Ishikawa (cell line): Measurements from ENCODE around the gene NEK8.
A peak's percentile ranks its signal among the peaks of the same experiment; 100 is the strongest.

ENCODE experiments used
- CEBPB ChIP-seq: IDR thresholded peaks from 2 replicates; pipeline ENCODE4 v1.6.1; 2012
- CREB1 ChIP-seq: IDR thresholded peaks from 2 replicates; pipeline ENCODE4 v1.6.1; 2012; ENCODE audit warnings: low read depth
- EGR1 ChIP-seq: IDR thresholded peaks from 2 replicates; pipeline ENCODE4 v1.6.1; 2012
- EP300 ChIP-seq: IDR thresholded peaks from 2 replicates; pipeline ENCODE4 v1.6.1; 2012; ENCODE audit warnings: borderline replicate concordance
- FOXM1 ChIP-seq: IDR thresholded peaks from 2 replicates; pipeline ENCODE4 v1.6.1; 2012; ENCODE audit warnings: low read depth, borderline replicate concordance
- NFIC ChIP-seq: IDR thresholded peaks from 2 replicates; pipeline ENCODE4 v1.6.1; 2012
- RAD21 ChIP-seq: IDR thresholded peaks from 2 replicates; pipeline ENCODE4 v1.6.1; 2012; ENCODE audit warnings: low read depth
- TAF1 ChIP-seq: IDR thresholded peaks from 2 replicates; pipeline ENCODE4 v1.6.1; 2012; ENCODE audit warnings: low read depth, mild to moderate bottlenecking
- TCF12 ChIP-seq: IDR thresholded peaks from 2 replicates; pipeline ENCODE4 v1.6.1; 2012; ENCODE audit warnings: low read depth
- TEAD4 ChIP-seq: IDR thresholded peaks from 2 replicates; pipeline ENCODE4 v1.6.1; 2012
- YY1 ChIP-seq: IDR thresholded peaks from 2 replicates; pipeline ENCODE4 v1.6.1; 2012; ENCODE audit warnings: low read depth
- ZBTB7A ChIP-seq: IDR thresholded peaks from 2 replicates; pipeline ENCODE4 v1.6.1; 2012; ENCODE audit warnings: low read depth
- TF ChIP-seq, protein P1 (sequence below): IDR thresholded peaks from 2 replicates; pipeline ENCODE4 v1.6.1; 2012
- TF ChIP-seq, protein P2 (sequence below): IDR thresholded peaks from 2 replicates; pipeline ENCODE4 v1.6.1; 2012; ENCODE audit warnings: low read depth, mild to moderate bottlenecking
- TF ChIP-seq, protein P3 (sequence below): IDR thresholded peaks from 2 replicates; pipeline ENCODE4 v1.6.1; 2012

NEK8 gene

GRCh38 chr17:28744104-28744971 lies 15.8 kb downstream of the NEK8 start:
- TF ChIP-seq CREB1, result peak; percentile 90
- no peak for TF ChIP-seq TCF12
- TF ChIP-seq RAD21, result no peak
- no peak for TF ChIP-seq CEBPB
- TF ChIP-seq TEAD4, result peak; percentile 69
- TF ChIP-seq, protein P1, sequence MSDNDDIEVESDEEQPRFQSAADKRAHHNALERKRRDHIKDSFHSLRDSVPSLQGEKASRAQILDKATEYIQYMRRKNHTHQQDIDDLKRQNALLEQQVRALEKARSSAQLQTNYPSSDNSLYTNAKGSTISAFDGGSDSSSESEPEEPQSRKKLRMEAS, result peak; percentile 88; the same call in 1 of the 2 replicates
- TF ChIP-seq TAF1, result no peak
- peak; percentile 73 for TF ChIP-seq YY1
- no peak for TF ChIP-seq NFIC
- peak; percentile 86 for TF ChIP-seq ZBTB7A
- TF ChIP-seq EP300, result no peak
- TF ChIP-seq, protein P2, sequence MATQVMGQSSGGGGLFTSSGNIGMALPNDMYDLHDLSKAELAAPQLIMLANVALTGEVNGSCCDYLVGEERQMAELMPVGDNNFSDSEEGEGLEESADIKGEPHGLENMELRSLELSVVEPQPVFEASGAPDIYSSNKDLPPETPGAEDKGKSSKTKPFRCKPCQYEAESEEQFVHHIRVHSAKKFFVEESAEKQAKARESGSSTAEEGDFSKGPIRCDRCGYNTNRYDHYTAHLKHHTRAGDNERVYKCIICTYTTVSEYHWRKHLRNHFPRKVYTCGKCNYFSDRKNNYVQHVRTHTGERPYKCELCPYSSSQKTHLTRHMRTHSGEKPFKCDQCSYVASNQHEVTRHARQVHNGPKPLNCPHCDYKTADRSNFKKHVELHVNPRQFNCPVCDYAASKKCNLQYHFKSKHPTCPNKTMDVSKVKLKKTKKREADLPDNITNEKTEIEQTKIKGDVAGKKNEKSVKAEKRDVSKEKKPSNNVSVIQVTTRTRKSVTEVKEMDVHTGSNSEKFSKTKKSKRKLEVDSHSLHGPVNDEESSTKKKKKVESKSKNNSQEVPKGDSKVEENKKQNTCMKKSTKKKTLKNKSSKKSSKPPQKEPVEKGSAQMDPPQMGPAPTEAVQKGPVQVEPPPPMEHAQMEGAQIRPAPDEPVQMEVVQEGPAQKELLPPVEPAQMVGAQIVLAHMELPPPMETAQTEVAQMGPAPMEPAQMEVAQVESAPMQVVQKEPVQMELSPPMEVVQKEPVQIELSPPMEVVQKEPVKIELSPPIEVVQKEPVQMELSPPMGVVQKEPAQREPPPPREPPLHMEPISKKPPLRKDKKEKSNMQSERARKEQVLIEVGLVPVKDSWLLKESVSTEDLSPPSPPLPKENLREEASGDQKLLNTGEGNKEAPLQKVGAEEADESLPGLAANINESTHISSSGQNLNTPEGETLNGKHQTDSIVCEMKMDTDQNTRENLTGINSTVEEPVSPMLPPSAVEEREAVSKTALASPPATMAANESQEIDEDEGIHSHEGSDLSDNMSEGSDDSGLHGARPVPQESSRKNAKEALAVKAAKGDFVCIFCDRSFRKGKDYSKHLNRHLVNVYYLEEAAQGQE, result no peak
- TF ChIP-seq FOXM1, result no peak
- TF ChIP-seq EGR1, result no peak
- TF ChIP-seq, protein P3, sequence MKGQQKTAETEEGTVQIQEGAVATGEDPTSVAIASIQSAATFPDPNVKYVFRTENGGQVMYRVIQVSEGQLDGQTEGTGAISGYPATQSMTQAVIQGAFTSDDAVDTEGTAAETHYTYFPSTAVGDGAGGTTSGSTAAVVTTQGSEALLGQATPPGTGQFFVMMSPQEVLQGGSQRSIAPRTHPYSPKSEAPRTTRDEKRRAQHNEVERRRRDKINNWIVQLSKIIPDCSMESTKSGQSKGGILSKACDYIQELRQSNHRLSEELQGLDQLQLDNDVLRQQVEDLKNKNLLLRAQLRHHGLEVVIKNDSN, result no peak

- TF ChIP-seq YY1, result no peak
- no peak for TF ChIP-seq TEAD4
- no peak for TF ChIP-seq CEBPB
- no peak for TF ChIP-seq EGR1
- TF ChIP-seq CREB1, result no peak
- no peak for TF ChIP-seq EP300
- TF ChIP-seq, protein P3, result no peak
- no peak for TF ChIP-seq ZBTB7A
- TF ChIP-seq, protein P2, result no peak
- TF ChIP-seq, protein P1, result no peak
- TF ChIP-seq NFIC, result no peak
- TF ChIP-seq TCF12, result no peak
- no peak for TF ChIP-seq FOXM1
- TF ChIP-seq RAD21, result no peak
- no peak for TF ChIP-seq TAF1
These were observed 16.6 kb downstream of the NEK8 start for GRCh38 chr17:28744972-28745785.

GRCh38 chr17:28745786-28746411 lies 17.3 kb downstream of the NEK8 start:
- TF ChIP-seq CEBPB (no peak), CREB1 (no peak), EGR1 (no peak), TEAD4 (peak; percentile 11; the same call in 1 of the 2 replicates), ZBTB7A (no peak), TCF12 (0 out of 2 replicates have a peak, but pooled peaks have one; percentile 2), RAD21 (no peak)

GRCh38 chr17:28746611-28747050 lies 18.0 kb downstream of the NEK8 start:
- TF ChIP-seq NFIC (0 out of 2 replicates have a peak, but pooled peaks have one; percentile 6), ZBTB7A (peak; percentile 65; the same call in 1 of the 2 replicates)
- TF ChIP-seq, protein P1, result 0 out of 2 replicates have a peak, but pooled peaks have one; percentile 38
- TF ChIP-seq, protein P2, result no peak
